H1 (cell line): ENCODE measurements around the gene FOLR1. TPM values are rescaled to one million over a fixed set of nuclear protein-coding genes. Genes with fewer than 3 reads are reported as not detected.

Source experiments
- CTCF ChIA-PET: fragments of 300-600 bp; sonication (Branson Sonifier 250); formaldehyde crosslinking; loops from one replicate; lab custom pipeline; 2021; ENCODE audit not compliant: partially characterized antibody; lab: Charles Lee
- POLR2A ChIA-PET: fragments of 300-600 bp; sonication (Branson Sonifier 250); formaldehyde crosslinking; loops from one replicate; lab custom pipeline; 2021; ENCODE audit warnings: inconsistent platforms; ENCODE audit not compliant: partially characterized antibody; lab: Charles Lee
- DNase-seq, 2 experiments: peaks; one replicate each; pipeline versions ENCODE4 v3.0.0 to v3.0.0-alpha.2; 2010 to 2022; ENCODE audit warnings: low spot score in 2 of 2, low read depth in 1 of 2, mixed read lengths in 1 of 2
- FAIRE-seq: peaks from 2 replicates; lab custom pipeline; 2011; peaks lifted over from hg19 to GRCh38; lab: Jason Lieb, UNC
- H2AFZ ChIP-seq: 2 replicates; pipeline ENCODE4 v1.8.1; 2012; ENCODE audit warnings: low read length, inconsistent platforms
- H2AK5ac ChIP-seq: 2 replicates; pipeline ENCODE4 v1.6.1; 2013; ENCODE audit warnings: low read depth, low read length
- H2BK120ac ChIP-seq: replicated peaks from 2 replicates; pipeline ENCODE3; 2013; ENCODE audit warnings: low read depth, low read length, inconsistent platforms
- H2BK12ac ChIP-seq: 2 replicates; pipeline ENCODE4 v1.6.1; 2013; ENCODE audit warnings: low read depth, low read length
- H2BK15ac ChIP-seq: 2 replicates; pipeline ENCODE4 v1.6.1; 2013; ENCODE audit warnings: low read length
- H2BK20ac ChIP-seq: 2 replicates; pipeline ENCODE4 v1.6.1; 2013; ENCODE audit warnings: low read length
- H2BK5ac ChIP-seq: 2 replicates; pipeline ENCODE4 v1.6.1; 2013; ENCODE audit warnings: low read depth, low read length
- H3K14ac ChIP-seq: 2 replicates; pipeline ENCODE4 v1.6.1; 2013; ENCODE audit warnings: inconsistent platforms; ENCODE audit not compliant: insufficient read length
- H3K18ac ChIP-seq: 2 replicates; pipeline ENCODE4 v1.6.1; 2013; ENCODE audit warnings: low read length; ENCODE audit errors: extremely low read depth
- H3K23ac ChIP-seq: 2 replicates; pipeline ENCODE4 v1.6.1; 2013; ENCODE audit warnings: inconsistent platforms; ENCODE audit not compliant: insufficient read length
- H3K23me2 ChIP-seq: 2 replicates; pipeline ENCODE4 v1.6.1; 2013; ENCODE audit warnings: low read depth, low read length
- H3K27ac ChIP-seq: 2 replicates; pipeline ENCODE4 v1.6.1; 2011; ENCODE audit warnings: low read depth, low read length, inconsistent platforms
- H3K27me3 ChIP-seq, 4 experiments: replicated peaks in 1 of 4; 1 replicate in 1 of 4; 2 replicates in 3 of 4; pipeline versions ENCODE4 v1.6.1 to v1.8.1; 2011 to 2013; ENCODE audit warnings: low read length in 3 of 4, mild to moderate bottlenecking in 3 of 4, inconsistent platforms in 2 of 4, mixed read lengths in 2 of 4, moderate library complexity in 1 of 4; ENCODE audit not compliant: control insufficient read depth in 3 of 4, insufficient read depth in 3 of 4; ENCODE audit errors: extremely low read depth in 1 of 4
- H3K36me3 ChIP-seq, 4 experiments: 2 replicates each; pipeline versions ENCODE4 v1.6.1 to v1.8.1; 2011 to 2013; ENCODE audit warnings: mild to moderate bottlenecking in 4 of 4, low read length in 3 of 4, moderate library complexity in 2 of 4, control low read depth in 1 of 4, inconsistent platforms in 1 of 4; ENCODE audit not compliant: insufficient read depth in 4 of 4, control insufficient read depth in 2 of 4
- H3K4ac ChIP-seq: replicated peaks from 2 replicates; pipeline ENCODE3; 2013; ENCODE audit warnings: low read length, low read depth, mixed read lengths, inconsistent platforms; ENCODE audit not compliant: insufficient read length
- H3K4me1 ChIP-seq, 4 experiments: replicated peaks in 1 of 4; 1 replicate in 1 of 4; 2 replicates in 3 of 4; pipeline versions ENCODE4 v1.6.1 to v1.8.1; 2011 to 2013; ENCODE audit warnings: low read length in 3 of 4, inconsistent platforms in 2 of 4, mixed read lengths in 1 of 4; ENCODE audit not compliant: insufficient read depth in 4 of 4, control insufficient read depth in 3 of 4
- H3K4me2 ChIP-seq, 2 experiments: 2 replicates each; pipeline versions ENCODE4 v1.6.1 to v1.8.1; 2011 to 2013; ENCODE audit warnings: low read depth in 2 of 2, low read length in 2 of 2, control low read depth in 1 of 2, inconsistent platforms in 1 of 2, mild to moderate bottlenecking in 1 of 2; ENCODE audit not compliant: insufficient read depth in 1 of 2
- H3K4me3 ChIP-seq, 4 experiments: fragments of 200-600, 300-600 bp in 1 of 4; sonication (generic), shearing (Covaris generic), sonication (Bioruptor Twin) in 1 of 4; 2 replicates each; pipeline versions ENCODE4 v1.5.1 to v1.8.1; 2011 to 2016; ENCODE audit warnings: low read length in 4 of 4, low read depth in 3 of 4, control low read depth in 2 of 4, inconsistent platforms in 2 of 4, mild to moderate bottlenecking in 2 of 4, mixed read lengths in 1 of 4, moderate library complexity in 1 of 4; ENCODE audit not compliant: insufficient read depth in 2 of 4; ENCODE audit errors: extremely low read depth in 1 of 4
- H3K56ac ChIP-seq: replicated peaks from 2 replicates; pipeline ENCODE3; 2013; ENCODE audit warnings: low read depth, mild to moderate bottlenecking, mixed read lengths, low read length, inconsistent platforms; ENCODE audit not compliant: insufficient read length
- H3K79me1 ChIP-seq: 2 replicates; pipeline ENCODE4 v1.6.1; 2013; ENCODE audit warnings: low read depth, low read length, control low read depth
- H3K79me2 ChIP-seq, 2 experiments: 2 replicates each; pipeline versions ENCODE4 v1.6.1 to v1.8.1; 2012 to 2013; ENCODE audit warnings: low read length in 2 of 2, mild to moderate bottlenecking in 2 of 2, inconsistent platforms in 1 of 2; ENCODE audit not compliant: insufficient read depth in 2 of 2, control insufficient read depth in 1 of 2
- H3K9ac ChIP-seq, 4 experiments: replicated peaks in 1 of 4; 1 replicate in 1 of 4; 2 replicates in 3 of 4; pipeline versions ENCODE4 v1.6.1 to v1.8.1; 2011 to 2013; ENCODE audit warnings: low read depth in 3 of 4, low read length in 3 of 4, control low read depth in 2 of 4, mild to moderate bottlenecking in 2 of 4, moderate library complexity in 2 of 4, inconsistent platforms in 1 of 4; ENCODE audit errors: extremely low read depth in 1 of 4
- H3K9me3 ChIP-seq, 2 experiments: 2 replicates each; pipeline versions ENCODE4 v1.6.1 to v1.8.1; 2012 to 2013; ENCODE audit warnings: mild to moderate bottlenecking in 2 of 2, moderate library complexity in 2 of 2, control low read depth in 1 of 2, inconsistent platforms in 1 of 2, low read depth in 1 of 2, low read length in 1 of 2, mixed read lengths in 1 of 2; ENCODE audit not compliant: insufficient read depth in 2 of 2
- H4K20me1 ChIP-seq, 2 experiments: replicated peaks in 1 of 2; 2 replicates each; pipeline versions ENCODE3 to v1.8.1; 2011 to 2013; ENCODE audit warnings: inconsistent platforms in 2 of 2, low read length in 2 of 2, mild to moderate bottlenecking in 1 of 2; ENCODE audit not compliant: insufficient read depth in 2 of 2, control insufficient read depth in 1 of 2
- H4K5ac ChIP-seq: 2 replicates; pipeline ENCODE4 v1.6.1; 2013; ENCODE audit warnings: low read length, low read depth, mixed read lengths, inconsistent platforms; ENCODE audit not compliant: insufficient read length
- H4K8ac ChIP-seq: 2 replicates; pipeline ENCODE4 v1.8.0; 2013; ENCODE audit warnings: mild to moderate bottlenecking, moderate library complexity, low read length, inconsistent platforms; ENCODE audit not compliant: insufficient read depth; ENCODE audit errors: extremely low read depth
- H4K91ac ChIP-seq: replicated peaks from 2 replicates; pipeline ENCODE3; 2013; ENCODE audit warnings: low read length, mixed read lengths, inconsistent platforms; ENCODE audit not compliant: insufficient read length
- ZNF274 ChIP-seq: IDR thresholded peaks from 2 replicates; pipeline ENCODE4 v1.7.0; 2012; ENCODE audit warnings: low read length, borderline replicate concordance; ENCODE audit errors: extremely low read depth
- WGBS, 2 experiments: shearing (Covaris generic) in 1 of 2; methylation state at CpG; one replicate each; pipeline versions ENCODE4 v1.1.6 to v1.1.7; 2013 to 2015; ENCODE audit warnings: low lambda C conversion rate in 2 of 2, mixed read lengths in 2 of 2, inconsistent platforms in 1 of 2, low coverage in 1 of 2, missing lambda C conversion rate in 1 of 2; ENCODE audit not compliant: insufficient replicate concordance in 2 of 2, insufficient coverage in 1 of 2, insufficient read length in 1 of 2; ENCODE audit errors: extremely low coverage in 1 of 2, missing lambda C conversion rate in 1 of 2; 5-methylcytosine and 5-hydroxymethylcytosine counted together
- polyA plus RNA-seq, 7 experiments: library from polyadenylated mRNA; depleted of rRNA in 3 of 7; stranded (reverse) in 5 of 7; unstranded in 2 of 7; fragments of >200 nt in 5 of 7; fragments of 200-250 nt in 2 of 7; gene quantifications; 1 replicate in 5 of 7; 2 replicates in 1 of 7; 4 replicates in 1 of 7; pipeline versions ENCODE4 v1.2.1 to v1.2.3, GENCODE V29; 2011 to 2013; ENCODE audit warnings: missing spikeins in 2 of 7, mixed read lengths in 2 of 7
- total RNA-seq: library from RNA; stranded (reverse); fragmentation: NEBNext Ultra II Directional; extraction: Animal tissue kit (Norgen Biotek cat#: 25700); gene quantifications from 2 replicates; pipeline ENCODE4 v1.2.1, GENCODE V29; 2021
- TF ChIP-seq, protein P1 (sequence below): IDR thresholded peaks from 2 replicates; pipeline ENCODE4 v1.6.1; 2011; ENCODE audit warnings: low read length, improper control_type of control experiment

Gene FOLR1
- total and polyA plus RNA-seq, 2 of the 8 experiments (the other 6 are each of a cell fraction or from before 2014, with no cell fraction given) = 1.3 TPM; not detected in 1

- Histone ChIP-seq H2BK120ac (no peak overlapping the region), H3K14ac (no peak overlapping the region), H3K4me1 (no peaks in the 10 kb centered on the region), H2AK5ac (no peak overlapping the region), H3K9me3 (no peaks in the 10 kb centered on the region), H3K27me3 (no peaks in the 10 kb centered on the region), H3K56ac (no peak overlapping the region), H3K79me2 (no peaks in the 10 kb centered on the region), H3K4ac (no peak overlapping the region), H3K23ac (no peak overlapping the region), H4K91ac (no peak overlapping the region), H3K36me3 (no peaks in the 10 kb centered on the region), H3K4me3 (no peak overlapping the region), H3K79me1 (no peaks in the 10 kb centered on the region), H3K9ac (no peak overlapping the region), H2BK15ac (no peak overlapping the region), H4K8ac (no peak overlapping the region), H2BK12ac (no peak overlapping the region), H3K18ac (no peak overlapping the region), H4K20me1 (no peaks in the 10 kb centered on the region), H2BK20ac (no peak overlapping the region), H3K4me2 (no peak overlapping the region), H3K27ac (no peak overlapping the region), H4K5ac (no peak overlapping the region), H2BK5ac (no peak overlapping the region), H2AFZ (no peak overlapping the region), H3K23me2 (no peaks in the 10 kb centered on the region)
- no peak for DNase-seq
- CTCF ChIA-PET = interaction anchor here (0.7 to 3.0 kb wide), 5 partner anchors 19 to 223 kb away, joined by 3 to 19 read pairs (median 3); no protein-coding TSS in a partner anchor
- FAIRE-seq = no peak
- WGBS, 2 experiments = 92% methylated on average over 3 of the region's 3 CpGs; no CpG with 5 or more reads in 1 of the 2 experiments
- POLR2A ChIA-PET = interaction anchor here (0.7 to 1.5 kb wide), 5 partner anchors 13 to 32 kb away, joined by 3 to 4 read pairs (median 4); no protein-coding TSS in a partner anchor
- no peak for TF ChIP-seq ZNF274
- TF ChIP-seq, protein P1, sequence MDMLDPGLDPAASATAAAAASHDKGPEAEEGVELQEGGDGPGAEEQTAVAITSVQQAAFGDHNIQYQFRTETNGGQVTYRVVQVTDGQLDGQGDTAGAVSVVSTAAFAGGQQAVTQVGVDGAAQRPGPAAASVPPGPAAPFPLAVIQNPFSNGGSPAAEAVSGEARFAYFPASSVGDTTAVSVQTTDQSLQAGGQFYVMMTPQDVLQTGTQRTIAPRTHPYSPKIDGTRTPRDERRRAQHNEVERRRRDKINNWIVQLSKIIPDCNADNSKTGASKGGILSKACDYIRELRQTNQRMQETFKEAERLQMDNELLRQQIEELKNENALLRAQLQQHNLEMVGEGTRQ = no peak
Observed at GRCh38 chr11:72208281-72208680, 16.3 kb downstream of the FOLR1 start.
